Stimulated activated CD8-positive, alpha-beta memory T cell treated with anti-CD3 and anti-CD28 coated beads, Interleukin-7, amount 100 ng/mL, for 4 hours (primary cell): ENCODE data around the gene UVRAG.

Source experiments
- DNase-seq, 2 donors: peaks; one replicate each; pipeline ENCODE4 v3.0.0-alpha.2; 2020; ENCODE audit warnings: low read depth in 2 of 2

UVRAG gene

GRCh38 chr11:75784085-75784478 lies 30.9 kb upstream of the UVRAG start:
- DNase-seq = no peak

- DNase-seq = no peak
These were observed 30.5 kb upstream of the UVRAG start for GRCh38 chr11:75784506-75784905.

- DNase-seq = no peak
These were observed 29.8 kb upstream of the UVRAG start for GRCh38 chr11:75785187-75785586.

- no peak for DNase-seq
These were observed 28.8 kb upstream of the UVRAG start for GRCh38 chr11:75786101-75786736.

- no peak for DNase-seq
These were observed 25.5 kb upstream of the UVRAG start for GRCh38 chr11:75789521-75789920.

GRCh38 chr11:75790986-75791385 lies 24.0 kb upstream of the UVRAG start:
- no peak for DNase-seq

GRCh38 chr11:75792127-75792731 lies 22.8 kb upstream of the UVRAG start:
- DNase-seq = no peak

- DNase-seq = no peak
These were observed 21.8 kb upstream of the UVRAG start for GRCh38 chr11:75792997-75793800.

GRCh38 chr11:75793966-75794365 lies 21.0 kb upstream of the UVRAG start:
- DNase-seq = no peak

GRCh38 chr11:75795276-75796090 lies 19.5 kb upstream of the UVRAG start:
- no peak for DNase-seq

GRCh38 chr11:75796091-75796435 lies 18.9 kb upstream of the UVRAG start:
- no peak for DNase-seq

GRCh38 chr11:75797116-75797515 lies 17.9 kb upstream of the UVRAG start:
- no peak for DNase-seq

- DNase-seq = no peak
These were observed 17.2 kb upstream of the UVRAG start for GRCh38 chr11:75797792-75798191.

GRCh38 chr11:75800136-75800675 lies 14.8 kb upstream of the UVRAG start:
- no peak for DNase-seq

- DNase-seq = no peak
These were observed 14.2 kb upstream of the UVRAG start for GRCh38 chr11:75800728-75801361.

GRCh38 chr11:75801362-75802020 lies 13.5 kb upstream of the UVRAG start:
- no peak for DNase-seq

GRCh38 chr11:75802021-75802912 lies 12.7 kb upstream of the UVRAG start:
- no peak for DNase-seq

- peak; percentile 37 to 45 for DNase-seq
These were observed 11.8 kb upstream of the UVRAG start for GRCh38 chr11:75802913-75803820.

GRCh38 chr11:75809111-75809510 lies 5.9 kb upstream of the UVRAG start:
- no peak for DNase-seq
